HG03354 (cell line): ENCODE measurements around the gene GATA5.
"Not testable (repeated sequence)": the region's sequence is repeated elsewhere in the genome, so short reads cannot be mapped to it uniquely, and the experiment has no call there.

Experiments used
- ATAC-seq: cut with Tn5 transposase; IDR thresholded peaks from one replicate; pipeline ENCODE4 v1.9.1; 2021; ENCODE audit warnings: mild to moderate bottlenecking; ENCODE audit not compliant: unreplicated experiment, poor library complexity, severe bottlenecking

The GATA5 gene

GRCh38 chr20:62505337-62506045 lies 29.7 kb upstream of the GATA5 start:
- no peak for ATAC-seq

GRCh38 chr20:62504323-62504722 lies 28.5 kb upstream of the GATA5 start:
- no peak for ATAC-seq

DNA sequence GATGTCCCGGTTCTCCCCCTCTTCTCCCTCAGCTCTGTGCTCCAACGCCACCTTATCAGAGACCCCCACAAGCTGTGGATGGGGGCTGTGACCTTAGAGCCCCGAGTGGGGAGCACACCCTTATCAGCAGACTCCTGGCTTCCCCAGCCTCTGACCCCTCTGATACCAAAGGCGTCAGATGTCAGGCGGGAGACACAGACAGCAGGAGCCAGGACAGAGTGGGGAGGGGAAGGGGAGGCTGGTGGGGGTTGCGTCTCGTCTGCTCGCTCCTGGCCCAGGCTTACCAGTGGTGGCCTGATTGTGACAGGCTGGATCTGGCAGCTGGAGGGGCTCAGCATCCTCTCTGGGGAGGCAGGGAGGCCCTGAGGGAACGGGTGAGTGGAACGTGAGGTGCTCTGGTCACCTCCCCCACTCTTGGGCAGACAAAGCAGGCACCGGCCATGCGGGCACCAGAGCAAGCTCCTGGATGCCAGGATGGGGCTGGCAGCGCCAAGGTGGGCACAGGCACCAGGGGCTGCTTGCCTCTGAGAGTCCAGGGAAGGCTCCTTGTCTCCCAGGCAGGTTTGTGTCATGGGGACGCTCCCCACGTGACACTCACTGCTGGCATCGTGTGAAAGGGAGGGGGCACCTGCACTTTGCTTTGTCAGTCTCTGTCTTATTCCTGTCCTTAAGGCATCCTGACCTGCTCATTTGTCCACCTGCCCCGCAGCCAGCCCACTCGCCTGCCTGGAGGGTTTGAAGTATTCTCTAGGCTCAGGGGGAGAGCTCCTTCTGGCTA lies 27.8 kb upstream of the GATA5 start:
- no peak for ATAC-seq

DNA sequence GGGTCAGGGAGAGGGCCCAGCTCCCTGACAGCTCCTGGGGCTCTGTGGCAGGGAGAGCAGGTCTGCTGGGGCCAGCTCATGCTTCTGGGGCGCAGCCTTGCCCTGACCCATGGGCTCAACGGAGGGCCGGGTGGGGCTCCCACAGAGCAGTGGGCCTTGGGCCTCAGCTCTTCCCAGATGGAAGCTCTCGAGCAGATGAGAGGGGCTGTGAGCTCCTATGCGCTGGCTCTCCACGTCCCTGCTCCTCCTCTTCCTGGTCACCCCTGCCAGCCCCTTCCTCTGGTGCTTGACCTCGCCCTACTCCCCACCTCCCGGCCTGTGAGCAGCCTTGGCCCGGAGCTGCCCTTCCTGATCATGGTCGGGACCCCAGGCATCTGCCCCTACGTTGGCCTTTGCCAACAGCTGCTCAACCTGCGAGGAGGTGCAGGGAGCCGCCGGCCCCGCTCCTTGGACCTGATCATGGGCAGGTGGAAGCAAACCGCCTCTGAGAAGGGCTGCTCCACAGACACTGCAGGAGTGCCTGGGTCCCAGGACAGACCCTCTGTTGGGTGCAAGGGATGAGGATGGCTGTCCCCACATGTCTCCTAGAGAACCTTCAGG lies 26.8 kb upstream of the GATA5 start:
- no peak for ATAC-seq

DNA sequence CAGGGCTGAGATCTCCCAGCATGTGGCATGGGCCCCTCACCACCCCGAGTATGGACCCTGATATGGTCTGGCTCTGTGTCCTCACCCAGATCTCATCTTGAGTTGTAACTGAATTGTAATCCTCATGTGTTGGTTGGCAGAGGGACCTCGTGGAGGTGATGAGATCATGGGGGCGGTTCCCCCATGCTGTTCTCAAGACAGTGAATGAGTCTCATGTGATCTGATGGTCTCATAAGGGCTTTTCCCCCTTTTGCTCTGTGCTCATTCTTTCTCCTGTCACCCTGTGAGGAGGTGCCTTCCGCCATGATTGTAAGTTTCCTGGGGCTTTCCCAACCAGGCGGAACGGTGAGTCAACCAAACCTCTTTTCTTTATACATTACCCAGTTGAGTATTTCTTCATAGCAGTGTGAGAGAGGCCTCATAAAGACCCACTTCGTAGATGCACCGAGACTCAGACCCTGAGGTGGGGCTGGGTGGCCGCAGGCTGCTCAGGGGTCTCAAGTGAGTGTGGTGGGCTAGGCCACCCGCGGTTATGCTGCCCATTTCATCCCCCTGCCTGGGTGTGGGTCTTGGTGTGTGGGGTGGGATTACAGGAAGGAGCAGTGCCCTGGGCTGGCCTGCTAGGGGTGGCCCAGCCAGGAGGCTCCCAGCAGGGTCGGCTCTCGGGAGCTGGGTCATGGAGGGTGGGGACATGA lies 26.2 kb upstream of the GATA5 start:
- peak; percentile 80 for ATAC-seq

- ATAC-seq, result no peak
Observed at GRCh38 chr20:62500237-62500864, 24.6 kb upstream of the GATA5 start.

DNA sequence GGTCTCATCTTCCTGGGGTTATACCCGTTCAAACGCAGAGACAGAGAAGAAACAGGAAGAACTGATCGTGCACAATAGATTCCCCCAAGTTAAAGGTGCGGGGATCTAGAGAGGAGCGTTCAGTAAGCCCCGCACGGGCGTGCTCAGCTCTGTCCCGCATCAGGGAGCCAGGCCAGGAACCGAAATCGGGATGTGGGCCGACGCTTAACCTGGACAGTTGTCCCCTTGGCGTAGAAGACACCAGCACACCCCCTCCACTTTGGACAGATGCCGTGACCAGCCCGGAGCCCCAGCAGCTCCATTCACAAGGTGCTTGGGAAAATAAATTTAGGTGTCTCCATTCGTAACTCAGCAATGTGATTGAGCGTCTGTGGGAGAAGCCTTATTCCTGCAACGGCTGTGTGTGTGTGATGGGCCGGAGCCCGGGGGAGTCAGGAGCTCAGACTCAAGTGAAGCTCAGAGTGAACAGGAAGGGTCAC lies 24.0 kb upstream of the GATA5 start:
- no peak for ATAC-seq

- ATAC-seq, result no peak
Observed at GRCh38 chr20:62498874-62499273, 23.1 kb upstream of the GATA5 start.

DNA sequence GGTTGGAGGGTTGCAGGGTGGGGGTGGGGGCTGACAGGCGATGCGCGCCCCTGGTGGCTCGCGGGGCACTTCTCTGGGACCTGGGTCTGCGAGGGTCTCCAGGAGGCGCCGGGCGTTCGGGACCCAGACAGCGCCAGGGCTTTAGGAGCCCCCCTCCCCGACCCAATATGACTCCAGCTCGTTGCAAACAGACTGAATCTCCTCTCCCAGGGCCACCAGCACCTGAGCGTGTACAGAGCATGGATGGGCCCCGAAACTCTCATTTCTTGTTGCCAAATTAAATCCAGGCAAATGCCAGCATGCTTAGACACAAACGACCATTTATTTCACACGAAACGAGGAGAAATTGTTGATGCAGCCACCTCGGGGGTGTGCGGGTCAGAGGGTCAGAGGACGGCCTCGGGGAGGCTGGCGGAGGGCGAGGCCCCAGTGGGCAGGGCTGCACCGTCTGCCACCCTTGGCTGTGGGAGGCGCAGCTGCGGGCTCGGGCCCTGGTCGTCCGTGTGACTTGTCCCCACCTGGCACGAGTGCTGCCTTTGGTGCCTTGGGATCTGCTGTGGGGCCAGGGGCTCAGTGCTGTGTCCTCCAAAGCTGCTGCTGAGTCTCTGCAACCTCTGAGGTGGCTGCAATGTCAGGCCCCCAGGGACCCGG lies 20.9 kb upstream of the GATA5 start:
- no peak for ATAC-seq

DNA sequence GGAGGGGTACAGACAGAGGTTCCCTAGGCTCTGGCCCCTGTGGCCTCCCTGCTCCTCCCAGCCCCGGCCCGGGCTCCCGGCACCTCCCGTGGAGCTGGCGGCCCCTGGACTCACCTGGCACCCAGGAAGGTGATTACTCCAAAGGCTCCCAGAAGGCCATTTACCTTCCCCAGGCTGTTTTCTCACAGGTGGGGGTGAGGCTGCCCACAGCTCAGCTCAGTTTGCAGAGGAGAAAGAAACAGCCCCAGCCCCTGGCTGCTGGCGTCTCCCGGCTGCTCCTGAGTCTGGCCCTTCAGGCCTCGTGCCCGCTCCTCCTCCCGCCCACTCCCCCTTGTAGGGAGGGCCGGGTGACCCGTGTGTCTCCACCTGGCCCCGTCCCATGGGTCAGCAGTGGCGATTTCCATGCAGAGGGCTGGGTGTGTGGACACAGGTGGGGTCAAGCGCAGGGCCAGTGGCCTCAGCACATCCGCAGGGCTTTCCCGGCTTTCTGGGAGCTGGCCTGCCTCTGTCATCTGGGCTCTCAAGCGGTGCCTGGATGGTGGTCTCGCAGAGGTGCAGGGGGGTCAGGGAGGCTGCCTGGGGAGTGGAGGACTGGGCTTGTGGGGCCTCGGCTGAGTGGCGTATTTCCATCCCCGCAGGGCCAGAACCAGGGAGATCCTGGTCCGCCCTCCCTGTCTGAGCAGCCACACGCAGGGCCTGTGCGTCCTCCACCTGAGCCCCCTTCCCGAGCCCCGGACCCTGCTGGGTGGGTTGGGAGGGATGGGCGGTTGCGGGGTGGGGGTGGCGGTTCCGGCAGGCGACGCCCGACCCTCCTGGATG lies 20.2 kb upstream of the GATA5 start:
- ATAC-seq, result no peak

DNA sequence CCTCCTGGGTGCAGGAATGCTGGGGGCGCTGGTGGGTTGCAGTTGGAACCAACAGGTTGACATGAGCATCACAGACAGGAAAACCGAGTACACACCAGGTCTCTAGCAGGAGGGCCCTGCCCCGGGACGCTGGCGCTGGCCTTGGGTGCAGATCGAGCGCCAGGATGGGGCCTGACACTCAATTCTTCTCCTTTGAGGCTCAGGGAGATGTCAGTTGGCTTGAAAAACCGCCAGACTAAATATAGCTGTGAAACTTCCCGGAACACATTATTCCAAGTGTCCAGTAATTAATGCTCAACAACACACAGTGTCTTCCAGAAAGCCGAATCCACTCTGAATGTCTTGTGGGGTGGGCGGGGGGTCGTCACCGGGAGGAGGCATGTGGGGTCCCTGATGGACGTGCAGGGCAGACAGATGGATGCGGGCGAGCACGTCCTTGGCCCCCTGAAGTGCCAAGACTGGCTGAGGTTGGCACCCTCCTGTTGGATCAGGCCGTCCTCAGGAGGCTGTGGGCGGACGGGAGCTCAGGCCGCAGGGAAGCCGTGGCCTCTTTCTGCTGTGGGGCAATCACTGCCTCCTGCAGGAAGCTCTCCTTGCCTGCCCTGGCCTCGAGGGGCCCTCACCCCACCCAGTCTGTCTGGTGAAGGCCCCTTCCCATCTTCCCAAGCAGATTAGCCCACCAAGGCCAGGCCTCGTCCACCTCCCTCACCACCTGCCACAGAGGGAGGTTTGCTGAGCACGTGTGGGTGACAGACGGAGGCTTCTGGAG lies 19.4 kb upstream of the GATA5 start:
- ATAC-seq, result no peak

- no peak for ATAC-seq
Observed at GRCh38 chr20:62494537-62494936, 18.7 kb upstream of the GATA5 start.

DNA sequence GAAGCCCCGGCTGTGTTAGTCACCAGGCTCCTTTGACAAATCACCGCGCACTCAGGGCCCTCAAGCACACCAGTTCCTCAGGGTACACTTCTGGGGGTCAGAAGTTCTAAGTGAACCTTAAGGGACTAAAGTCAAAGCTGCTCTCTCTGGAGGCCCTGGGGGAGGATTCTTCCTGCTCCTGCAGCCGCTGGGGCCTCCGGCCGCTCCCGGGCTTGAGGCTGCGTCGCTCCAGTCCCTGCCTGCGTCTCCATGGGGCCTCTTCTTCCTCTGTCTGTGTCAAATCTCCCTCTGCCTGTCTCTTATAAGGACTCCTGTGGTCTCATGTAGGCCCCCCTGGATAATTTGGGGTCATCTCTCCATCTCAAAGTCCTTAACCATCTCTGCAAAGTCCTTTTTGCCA lies 18.1 kb upstream of the GATA5 start:
- no peak for ATAC-seq

- ATAC-seq, result no peak
Observed at GRCh38 chr20:62493253-62493885, 17.6 kb upstream of the GATA5 start.

- no peak for ATAC-seq
Observed at GRCh38 chr20:62492711-62493110, 16.9 kb upstream of the GATA5 start.

- ATAC-seq, result not testable (repeated sequence)
Observed at GRCh38 chr20:62490783-62491182, 15.0 kb upstream of the GATA5 start.

DNA sequence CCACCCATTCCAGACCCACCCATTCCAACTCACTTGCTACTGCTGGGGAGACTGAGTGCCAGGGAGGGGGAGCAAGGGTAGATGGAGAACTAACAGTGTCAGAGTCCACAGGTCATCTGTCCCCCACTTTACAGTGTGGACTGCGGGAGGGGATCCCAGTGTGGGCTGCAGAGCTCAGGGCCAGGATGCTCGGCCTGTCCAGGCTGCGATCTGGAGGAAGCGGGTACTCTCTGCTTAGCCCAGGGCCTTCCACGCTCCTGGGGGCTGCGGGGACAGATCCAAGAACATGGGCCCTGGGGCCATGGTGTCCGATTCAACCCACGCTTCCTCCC lies 14.1 kb upstream of the GATA5 start:
- ATAC-seq, result no peak
